Mucosa of descending colon (tissue), 3 donors: ENCODE results near the gene PTPN1. TPM values are rescaled to one million over a fixed set of nuclear protein-coding genes. Genes with fewer than 3 reads are reported as not detected.

ENCODE experiments used
- ATAC-seq: fragments of 200-7000 bp; cut with Tn5 transposase; one replicate; pipeline ENCODE4 v1.9.1; 2020; ENCODE audit warnings: mild to moderate bottlenecking, moderate library complexity
- DNase-seq, 3 donors: peaks; one replicate each; pipeline ENCODE4 v3.0.0-alpha.2; 2020
- H3K36me3 ChIP-seq: fragments of 200-600 bp; one replicate; pipeline ENCODE4 v1.8.0; 2021; ENCODE audit warnings: low read depth, mild to moderate bottlenecking
- H3K4me1 ChIP-seq: fragments of 200-600 bp; one replicate; pipeline ENCODE4 v1.8.0; 2021; ENCODE audit warnings: low read depth, mild to moderate bottlenecking
- H3K4me3 ChIP-seq: fragments of 200-600 bp; one replicate; pipeline ENCODE4 v1.8.0; 2021; ENCODE audit warnings: mild to moderate bottlenecking
- H3K9me3 ChIP-seq: fragments of 200-600 bp; one replicate; pipeline ENCODE4 v1.8.0; 2021; ENCODE audit warnings: mild to moderate bottlenecking
- CTCF ChIP-seq: fragments of 200-600 bp; IDR thresholded peaks from one replicate; pipeline ENCODE4 v1.8.0; 2022; ENCODE audit warnings: antibody characterized with exemption, mild to moderate bottlenecking
- intact Hi-C, 2 donors: fragments of 100-400 bp; cut with DNase I in 1 of 2; cut with micrococcal nuclease in 1 of 2; formaldehyde crosslinking; loops; one replicate each; pipeline versions ENCODE4 v1.11.0 to v1.11.1; 2022; cut with DNase I, micrococcal nuclease
- total RNA-seq, 3 donors: library from RNA; stranded (reverse); fragmentation: NEBNext Ultra II Directional in 2 of 3; extraction: Animal tissue kit (Norgen Biotek cat#: 25700) in 2 of 3; gene quantifications; one replicate each; pipeline versions ENCODE4 v1.2.1 to v1.2.4, GENCODE V29; 2021 to 2023
- donor health status: DM: no; HTN: no; CAD: no; lungs with moderate emphysema.
- donor health status: DM: no; HTN: no; CAD: no.
- donor health status: DM: no; HTN: yes; CAD: no.

Gene PTPN1
- total RNA-seq, 3 donors from 2014 or later, result 33.2 to 35.1 (median 33.4) TPM

GRCh38 chr20:50562262-50562701, 52.1 kb downstream of the PTPN1 start:
- no peaks in the 10 kb centered on the region for H3K4me1 ChIP-seq
- H3K9me3 ChIP-seq, result no peaks in the 10 kb centered on the region
- H3K36me3 ChIP-seq, result peaks cover 6% of the 10 kb centered on the region
- intact Hi-C loops, result no loop called here
- no peak overlapping the region for H3K4me3 ChIP-seq
- ATAC-seq (no peak), DNase-seq (no peak)
- no peak for TF ChIP-seq CTCF

GRCh38 chr20:50563133-50563944, 53.2 kb downstream of the PTPN1 start:
- peaks cover 9% of the 10 kb centered on the region for H3K36me3 ChIP-seq
- ATAC-seq (no peak), DNase-seq (no peak)
- H3K4me3 ChIP-seq, result no peak overlapping the region
- H3K4me1 ChIP-seq, result no peaks in the 10 kb centered on the region
- H3K9me3 ChIP-seq, result no peaks in the 10 kb centered on the region
- intact Hi-C loops, result no loop called here
- no peak for TF ChIP-seq CTCF

- intact Hi-C loops, result no loop called here
- DNase-seq (no peak), ATAC-seq (no peak)
- H3K9me3 ChIP-seq, result no peaks in the 10 kb centered on the region
- H3K36me3 ChIP-seq, result peaks cover 9% of the 10 kb centered on the region
- no peaks in the 10 kb centered on the region for H3K4me1 ChIP-seq
- TF ChIP-seq CTCF, result no peak
- H3K4me3 ChIP-seq, result no peak overlapping the region
Measured at GRCh38 chr20:50565383-50565782, 55.2 kb downstream of the PTPN1 start.

- intact Hi-C loops, result no loop called here
- H3K9me3 ChIP-seq, result no peaks in the 10 kb centered on the region
- H3K36me3 ChIP-seq, result peaks cover 9% of the 10 kb centered on the region
- H3K4me3 ChIP-seq, result no peak overlapping the region
- no peak for TF ChIP-seq CTCF
- no peaks in the 10 kb centered on the region for H3K4me1 ChIP-seq
- no peak for ATAC-seq
- no peak for DNase-seq
Measured at GRCh38 chr20:50565871-50566270, 55.7 kb downstream of the PTPN1 start.

GRCh38 chr20:50567860-50568548, 57.8 kb downstream of the PTPN1 start:
- no peak for TF ChIP-seq CTCF
- no peak for ATAC-seq
- intact Hi-C loops, result no loop called here
- H3K4me1 ChIP-seq, result no peaks in the 10 kb centered on the region
- H3K4me3 ChIP-seq, result no peak overlapping the region
- DNase-seq, result no peak
- peaks cover 3% of the 10 kb centered on the region for H3K36me3 ChIP-seq
- no peaks in the 10 kb centered on the region for H3K9me3 ChIP-seq
